GM12892 (cell line): ENCODE data around the gene OMD.
A peak's percentile ranks its signal among the peaks of the same experiment; 100 is the strongest.

Source experiments
- DNase-seq: peaks from one replicate; pipeline ENCODE4 v3.0.0; 2011; ENCODE audit not compliant: insufficient read length
- FAIRE-seq: peaks from 2 replicates; lab custom pipeline; 2011; peaks lifted over from hg19 to GRCh38; lab: Jason Lieb, UNC
- POLR2A ChIP-seq: IDR thresholded peaks from 2 replicates; pipeline ENCODE4 v1.6.1; 2011; ENCODE audit warnings: low read depth, low read length, control low read depth
- POLR2AphosphoS5 ChIP-seq: IDR thresholded peaks from 2 replicates; pipeline ENCODE4 v1.6.1; 2011; ENCODE audit warnings: low read depth, low read length, control low read depth
- TAF1 ChIP-seq: IDR thresholded peaks from 2 replicates; pipeline ENCODE4 v1.6.1; 2011; ENCODE audit warnings: low read depth, mild to moderate bottlenecking, control low read depth, low read length, borderline replicate concordance

The OMD gene

DNA sequence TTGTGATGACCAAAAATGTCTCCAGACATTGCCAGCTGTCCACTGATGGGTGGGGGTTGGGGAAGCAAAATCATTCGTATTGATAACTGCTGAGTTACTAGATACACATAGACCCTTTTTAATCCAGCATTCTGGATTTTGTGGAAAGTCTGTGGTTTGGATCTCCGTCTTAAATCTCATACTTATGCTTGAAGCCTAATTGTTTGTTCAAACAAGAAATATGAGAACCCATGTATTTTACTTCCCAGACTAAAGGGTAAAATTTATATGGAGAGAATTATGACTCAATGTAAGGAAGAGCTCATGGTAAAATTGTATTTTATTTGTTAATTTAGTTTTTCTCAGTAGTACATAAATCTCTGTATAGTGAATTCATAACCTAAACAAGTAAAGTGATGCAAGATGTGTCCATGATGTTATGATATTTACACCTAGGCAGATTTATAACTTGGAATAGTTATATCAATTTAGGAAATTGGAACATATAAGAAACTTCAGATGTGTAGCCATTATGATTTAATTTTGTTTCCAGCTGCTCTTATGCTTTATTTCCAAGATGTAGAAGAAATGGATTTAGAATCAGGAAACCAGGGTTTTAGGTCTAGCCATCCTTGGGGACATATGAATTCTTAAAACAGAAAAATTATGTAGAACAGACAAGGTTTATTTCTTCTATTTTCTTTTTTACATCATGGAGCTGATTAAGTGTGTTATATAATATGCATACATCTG lies 15.4 kb downstream of the OMD start:
- DNase-seq (no peak), FAIRE-seq (no peak)
- TF ChIP-seq TAF1 (no peak), POLR2A (no peak), POLR2AphosphoS5 (no peak)

DNA sequence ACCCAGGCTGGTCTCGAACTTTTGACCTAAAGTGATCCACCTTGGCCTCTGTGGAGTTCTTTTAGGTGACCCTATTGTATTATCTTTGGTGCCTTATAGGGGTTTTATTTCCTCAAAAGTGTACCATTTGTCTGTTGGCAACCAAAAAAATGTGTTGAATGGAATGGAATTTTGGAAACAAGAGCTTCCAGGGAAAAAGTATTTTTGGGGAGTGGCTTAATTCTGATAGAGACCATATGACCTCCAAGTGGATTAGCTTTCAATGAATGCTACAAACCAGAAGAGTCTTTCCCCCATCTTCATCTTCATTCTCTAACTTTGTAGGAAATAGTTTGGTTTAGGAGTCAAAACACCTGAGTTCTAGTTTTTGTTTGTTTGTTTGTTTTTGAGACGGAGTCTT lies 16.5 kb downstream of the OMD start:
- no peak for TF ChIP-seq TAF1
- no peak for TF ChIP-seq POLR2AphosphoS5
- no peak for TF ChIP-seq POLR2A
- DNase-seq (no peak), FAIRE-seq (no peak)

DNA sequence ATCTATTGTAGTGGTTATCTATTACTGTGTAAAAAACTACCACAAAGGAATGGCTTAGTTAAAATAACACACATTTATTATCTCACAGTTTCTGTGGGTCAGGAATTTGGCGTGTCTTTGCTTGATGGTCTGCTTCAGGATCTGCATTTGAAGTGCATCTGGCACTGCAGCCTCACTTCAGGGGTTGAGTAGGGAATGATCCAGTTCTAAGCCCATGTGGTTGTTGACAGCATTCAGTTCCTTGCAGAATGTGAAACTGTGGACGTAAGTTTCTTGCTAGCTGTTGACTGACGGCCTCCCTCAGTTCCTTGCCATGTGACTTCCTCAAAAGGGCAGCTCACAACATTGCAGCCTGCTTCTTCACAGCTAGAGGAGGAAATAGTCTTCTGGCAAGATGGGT lies 17.8 kb downstream of the OMD start:
- DNase-seq = no peak
- FAIRE-seq = peak; percentile 81
- TF ChIP-seq POLR2A (no peak), TAF1 (no peak), POLR2AphosphoS5 (no peak)

DNA sequence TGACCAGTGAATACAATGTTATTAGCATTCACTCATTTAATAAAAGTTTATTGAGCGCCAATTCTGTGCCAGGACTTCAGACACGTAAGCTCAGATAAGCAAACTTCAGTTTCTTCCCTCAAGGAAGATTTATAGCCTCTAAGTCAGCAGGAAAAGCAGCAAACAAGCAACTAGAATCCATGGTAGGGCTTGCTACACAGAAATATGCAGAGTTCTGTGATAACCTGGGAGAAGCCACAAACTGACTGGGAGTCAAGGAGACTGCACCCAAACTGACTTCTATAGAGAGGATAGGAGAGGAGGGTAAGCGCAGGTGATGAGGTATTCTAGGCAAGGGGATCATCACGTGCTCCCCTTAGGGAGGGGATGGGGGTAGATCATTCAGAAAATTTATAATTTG lies 18.5 kb downstream of the OMD start:
- TF ChIP-seq POLR2A (no peak), TAF1 (no peak), POLR2AphosphoS5 (no peak)
- DNase-seq = no peak
- no peak for FAIRE-seq

DNA sequence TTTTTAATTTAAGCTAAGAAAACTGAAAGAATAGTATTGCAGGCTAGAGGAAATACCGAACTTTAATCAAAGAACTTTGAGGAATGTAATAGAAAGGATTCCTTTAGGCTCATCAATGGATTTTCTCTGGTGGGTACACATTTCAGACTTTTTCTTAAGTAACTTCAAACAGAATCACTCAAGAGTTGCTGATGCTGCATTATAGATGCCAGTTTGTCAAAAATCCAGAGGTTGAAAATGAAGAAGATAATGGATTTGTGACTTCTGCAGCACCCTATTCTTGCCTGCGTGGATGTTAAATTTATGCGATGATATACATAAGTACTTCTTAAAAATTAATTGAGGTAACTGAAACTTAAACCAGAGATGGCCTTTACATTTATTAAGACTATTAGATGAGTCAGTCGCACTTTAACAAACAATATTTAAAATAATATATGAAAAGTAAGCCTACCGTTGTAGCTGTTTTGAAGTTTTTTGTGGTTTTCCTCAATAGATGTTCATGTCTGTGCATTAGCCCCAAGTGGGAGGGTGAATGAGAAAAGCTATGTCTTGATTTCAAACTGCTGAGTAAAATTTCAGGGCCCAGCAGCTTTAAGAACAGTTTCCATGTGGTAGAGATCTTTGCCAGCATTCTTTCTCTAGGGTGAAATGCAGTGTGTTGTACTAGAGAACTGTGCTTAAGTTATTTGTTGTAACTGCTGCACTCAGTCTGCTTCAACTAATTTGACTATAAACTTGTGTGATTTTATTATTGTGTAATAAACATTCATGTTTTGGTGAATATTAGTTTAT lies 20.0 kb downstream of the OMD start, which contains the start of gene OGN:
TSS of gene OGN (minus strand) at position 537 of the 795 bp plus-strand sequence. CDS start 1,171 bp downstream, outside the sequence.
- TF ChIP-seq POLR2AphosphoS5 = no peak
- no peak for TF ChIP-seq POLR2A
- no peak for TF ChIP-seq TAF1
- FAIRE-seq (no peak), DNase-seq (no peak)

- FAIRE-seq = no peak
- DNase-seq = no peak
Measured at GRCh38 chr9:92402826-92403745, 21.2 kb downstream of the OMD start.

GRCh38 chr9:92402360-92402759 lies 21.9 kb downstream of the OMD start:
- TF ChIP-seq POLR2A (no peak), TAF1 (no peak), POLR2AphosphoS5 (no peak)
- FAIRE-seq (no peak), DNase-seq (no peak)

More at GRCh38 chr9:92402826-92403745, 21.2 kb downstream of the OMD start:
- TF ChIP-seq TAF1 = no peak
- TF ChIP-seq POLR2A = no peak
- TF ChIP-seq POLR2AphosphoS5 = no peak

- FAIRE-seq (no peak), DNase-seq (no peak)
- TF ChIP-seq POLR2A = no peak
- TF ChIP-seq POLR2AphosphoS5 = no peak
- no peak for TF ChIP-seq TAF1
Measured at GRCh38 chr9:92397853-92398252, 26.4 kb downstream of the OMD start.

DNA sequence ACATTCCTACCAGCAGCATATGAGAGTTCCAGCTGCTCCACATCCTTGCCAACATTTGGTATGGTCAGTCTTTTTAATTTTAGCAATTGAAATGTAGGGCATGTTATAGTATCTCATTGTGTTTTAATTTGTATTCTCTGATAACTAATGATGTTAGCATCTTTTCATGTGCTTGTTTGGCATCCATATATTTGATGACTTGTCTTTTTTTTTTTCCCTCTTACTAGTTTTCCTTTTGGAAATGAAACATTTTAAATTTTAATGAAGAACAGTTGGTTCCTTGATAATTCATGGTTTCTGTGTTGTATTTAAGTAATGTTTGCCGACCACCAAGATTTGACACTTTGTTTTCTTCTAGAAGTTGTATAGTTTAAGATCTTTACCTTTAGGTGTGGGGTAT lies 28.7 kb downstream of the OMD start:
- TF ChIP-seq TAF1 = no peak
- no peak for TF ChIP-seq POLR2AphosphoS5
- TF ChIP-seq POLR2A = no peak
- DNase-seq (no peak), FAIRE-seq (no peak)

- no peak for TF ChIP-seq POLR2A
- no peak for TF ChIP-seq POLR2AphosphoS5
- no peak for TF ChIP-seq TAF1
- DNase-seq = no peak
- FAIRE-seq = no peak
Measured at GRCh38 chr9:92393686-92394085, 30.6 kb downstream of the OMD start.

GRCh38 chr9:92392690-92393089 lies 31.6 kb downstream of the OMD start:
- DNase-seq = no peak
- no peak for FAIRE-seq
- TF ChIP-seq TAF1 (no peak), POLR2A (no peak)
